K562 (cell line): ENCODE measurements around the gene LHPP. TPM values are rescaled to one million over a fixed set of nuclear protein-coding genes. Genes with fewer than 3 reads are reported as not detected.

Experiments used
- ATAC-seq: fragments of 200-7000 bp; cut with Tn5 transposase; 3 replicates; pipeline ENCODE4 v1.9.1; 2020; ENCODE audit warnings: moderate library complexity
- BruUV-seq: library from RNA; stranded (reverse); fragments of 400-500 nt; replicated peaks from 2 replicates; lab custom pipeline; 2021; lab: Mats Ljungman, UMichigan
- CTCF ChIA-PET: fragments of 300-600 bp; formaldehyde crosslinking; extraction: SDS; loops from one replicate; lab custom pipeline; 2021; ENCODE audit warnings: low intra/inter-chr PET ratio; lab: Yijun Ruan, JAX
- POLR2A ChIA-PET: fragments of 300-600, 350-650 bp; sonication (Branson Sonifier 250); formaldehyde crosslinking; extraction: SDS; loops from one replicate; lab custom pipeline; 2021; ENCODE audit warnings: antibody characterized with exemption, inconsistent platforms; lab: Yijun Ruan, JAX
- DNase-seq, 4 experiments: peaks; one replicate each; pipeline versions ENCODE4 v3.0.0 to v3.0.0-alpha.2; 2011 to 2018; ENCODE audit warnings: low spot score in 3 of 4, mixed read lengths in 3 of 4; ENCODE audit errors: extremely low read depth in 1 of 4
- FAIRE-seq: peaks from 2 replicates; lab custom pipeline; 2011; peaks lifted over from hg19 to GRCh38; lab: Jason Lieb, UNC
- H2AFZ ChIP-seq: 2 replicates; pipeline ENCODE4 v1.6.0; 2011; ENCODE audit warnings: low read depth, low read length, control low read depth, inconsistent platforms
- H3K27ac ChIP-seq: fragments of 200-600 bp; 3 replicates; pipeline ENCODE4 v1.8.0; 2011; ENCODE audit warnings: low read depth, mild to moderate bottlenecking, control low read depth, inconsistent platforms, low read length, moderate library complexity, mixed read lengths; ENCODE audit errors: extremely low read depth
- H3K27me3 ChIP-seq, 2 experiments: fragments of 300-600 bp in 1 of 2; 2 replicates in 1 of 2; 3 replicates in 1 of 2; pipeline versions ENCODE4 v1.6.0 to v1.8.0; 2011; ENCODE audit warnings: inconsistent platforms in 2 of 2, low read length in 2 of 2, mild to moderate bottlenecking in 1 of 2, mixed read lengths in 1 of 2, moderate library complexity in 1 of 2; ENCODE audit not compliant: control insufficient read depth in 2 of 2, insufficient read depth in 2 of 2
- H3K36me3 ChIP-seq: fragments of 300-600 bp; 3 replicates; pipeline ENCODE4 v1.8.0; 2011; ENCODE audit warnings: mild to moderate bottlenecking, low read length, inconsistent platforms; ENCODE audit not compliant: control insufficient read depth, insufficient read depth
- H3K4me1 ChIP-seq, 2 experiments: fragments of 200-600 bp in 1 of 2; replicated peaks in 1 of 2; 2 replicates in 1 of 2; 3 replicates in 1 of 2; pipeline versions ENCODE4 v1.5.1 to v1.8.0; 2011; ENCODE audit warnings: inconsistent platforms in 2 of 2, low read length in 2 of 2, mild to moderate bottlenecking in 1 of 2, mixed read lengths in 1 of 2, moderate library complexity in 1 of 2; ENCODE audit not compliant: control insufficient read depth in 2 of 2, insufficient read depth in 2 of 2
- H3K4me2 ChIP-seq: 2 replicates; pipeline ENCODE4 v1.6.1; 2011; ENCODE audit warnings: low read length, control low read depth, inconsistent platforms, mixed read lengths; ENCODE audit not compliant: insufficient read depth
- H3K4me3 ChIP-seq: fragments of 200-600 bp; sonication (generic), shearing (Covaris generic); 2 replicates; pipeline ENCODE4 v1.5.1; 2016; ENCODE audit warnings: control low read depth, inconsistent platforms
- H3K79me2 ChIP-seq: fragments of 200-600 bp; 3 replicates; pipeline ENCODE4 v1.8.0; 2011; ENCODE audit warnings: low read length, inconsistent platforms; ENCODE audit not compliant: control insufficient read depth, insufficient read depth
- H3K9ac ChIP-seq, 2 experiments: 2 replicates each; pipeline versions ENCODE4 v1.6.0 to v1.6.1; 2011; ENCODE audit warnings: low read depth in 2 of 2, low read length in 2 of 2, control low read depth in 1 of 2, inconsistent platforms in 1 of 2, mild to moderate bottlenecking in 1 of 2, mixed read lengths in 1 of 2; ENCODE audit not compliant: insufficient read depth in 1 of 2
- H3K9me1 ChIP-seq: one replicate; pipeline ENCODE4 v1.6.0; 2011; ENCODE audit warnings: inconsistent platforms, mild to moderate bottlenecking, low read length, moderate library complexity; ENCODE audit not compliant: control insufficient read depth, insufficient read depth
- H3K9me3 ChIP-seq: replicated peaks from 2 replicates; pipeline ENCODE4 v1.5.1; 2011; ENCODE audit warnings: low read depth, low read length, inconsistent platforms; ENCODE audit not compliant: control insufficient read depth, insufficient read depth
- H4K20me1 ChIP-seq: replicated peaks from 2 replicates; pipeline ENCODE4 v1.6.1; 2011; ENCODE audit warnings: low read length, inconsistent platforms, mixed read lengths; ENCODE audit not compliant: control insufficient read depth, insufficient read depth
- GABPA ChIP-seq: fragments of 200-800 bp; sonication (Bioruptor generic); conservative IDR thresholded peaks from 2 replicates; pipeline ENCODE4 v1.6.1; 2016; ENCODE audit warnings: low read depth, missing genetic modification characterization, missing compliant biosample characterization
- HCFC1 ChIP-seq: IDR thresholded peaks from 2 replicates; pipeline ENCODE4 v1.6.1; 2012; ENCODE audit warnings: low read depth, low read length, improper control_type of control experiment
- HDAC8 ChIP-seq: fragments of 450-650 bp; IDR thresholded peaks from 2 replicates; pipeline ENCODE4 v1.6.1; 2016; ENCODE audit warnings: mild to moderate bottlenecking, missing genetic modification characterization, moderate library complexity, missing compliant biosample characterization
- IRF2 ChIP-seq: sonication (generic); formaldehyde crosslinking; IDR thresholded peaks from 2 replicates; pipeline ENCODE4 v1.8.1; 2022; ENCODE audit warnings: mild to moderate bottlenecking, missing genetic modification reagents
- NR4A1 ChIP-seq, 2 experiments: fragments of 250-450 bp in 1 of 2; fragments of 450-650 bp in 1 of 2; sonication (Bioruptor Pico) in 1 of 2; IDR thresholded peaks; 2 replicates each; pipeline versions ENCODE4 v1.4.0 to v1.6.1; 2016 to 2020; ENCODE audit warnings: mild to moderate bottlenecking in 2 of 2, missing compliant biosample characterization in 1 of 2, missing genetic modification characterization in 1 of 2, moderate library complexity in 1 of 2
- RUNX1 ChIP-seq: sonication (generic); IDR thresholded peaks from 2 replicates; pipeline ENCODE4 v1.6.1; 2016; ENCODE audit warnings: antibody characterized with exemption, low read depth
- VEZF1 ChIP-seq: fragments of 200-800 bp; sonication (Bioruptor generic); IDR thresholded peaks from 2 replicates; pipeline ENCODE4 v1.6.1; 2017; ENCODE audit warnings: missing genetic modification characterization, missing compliant biosample characterization
- ZNF717 ChIP-seq: fragments of 250-450 bp; sonication (Bioruptor Pico); IDR thresholded peaks from 2 replicates; pipeline ENCODE4 v1.5.0; 2021
- WGBS: fragments of 100-300 bp; shearing (Covaris generic); methylation state at CpG from one replicate; pipeline ENCODE4 v1.1.6; 2016; ENCODE audit warnings: low coverage, mixed read lengths; ENCODE audit not compliant: insufficient coverage; ENCODE audit errors: missing lambda C conversion rate; 5-methylcytosine and 5-hydroxymethylcytosine counted together
- in situ Hi-C: fragments of 300-500 bp; cut with MboI; formaldehyde crosslinking; loops from 4 replicates; pipeline ENCODE4 v1.15.0; 2018; ENCODE audit warnings: inconsistent platforms, mixed read lengths
- intact Hi-C: fragments of 100-400 bp; cut with micrococcal nuclease; formaldehyde crosslinking; loops from 2 replicates; pipeline ENCODE4 v1.14.2; 2022
- polyA plus RNA-seq, 8 experiments: library from polyadenylated mRNA; depleted of rRNA in 4 of 8; stranded (reverse) in 5 of 8; unstranded in 3 of 8; fragments of >200 nt; fragmentation: Nextera tagmentation in 2 of 8; fragmentation: Illumina TruSeq in 1 of 8; extraction: Ambion mirVana in 2 of 8; extraction: Trizol in 1 of 8; gene quantifications; 2 replicates each; pipeline versions ENCODE4 v1.2.1 to v1.2.3, GENCODE V29; 2011 to 2014; ENCODE audit warnings: inconsistent platforms in 1 of 8, missing spikeins in 1 of 8
- total RNA-seq, 7 experiments: library from RNA; depleted of rRNA in 6 of 7; stranded (reverse); fragments of >200 nt in 6 of 7; fragmentation: Illumina TruSeq in 2 of 7; extraction: Trizol in 2 of 7; gene quantifications; 2 replicates each; pipeline versions ENCODE4 v1.2.1 to v1.2.3, GENCODE V29; 2011 to 2021; ENCODE audit warnings: low replicate concordance in 1 of 7
- TF ChIP-seq, protein P1 (sequence below): fragments of 450-650 bp; IDR thresholded peaks from 2 replicates; pipeline ENCODE4 v1.6.1; 2016; ENCODE audit warnings: borderline replicate concordance
- TF ChIP-seq, protein P2 (sequence below): sonication (generic); formaldehyde crosslinking; IDR thresholded peaks from 2 replicates; pipeline ENCODE4 v1.9.0; 2022; ENCODE audit warnings: mild to moderate bottlenecking, missing genetic modification reagents
- TF ChIP-seq, protein P3 (sequence below), 2 experiments: fragments of 150-350 bp in 1 of 2; IDR thresholded peaks; 2 replicates each; pipeline ENCODE4 v1.6.1; 2012 to 2016; ENCODE audit warnings: low read depth in 2 of 2, low read length in 2 of 2, mild to moderate bottlenecking in 1 of 2, moderate library complexity in 1 of 2

LHPP gene
- total and polyA plus RNA-seq, 9 of the 15 experiments (the other 6 are each of a cell fraction or from before 2014, with no cell fraction given) = 0.34 to 7.4 (median 3.0) TPM

GRCh38 chr10:124637091-124637700, 175.6 kb downstream of the LHPP start:
- no peaks in the 10 kb centered on the region; the same call in 1 of the 2 replicates for H3K9me3 ChIP-seq
- no peak for FAIRE-seq
- H3K79me2 ChIP-seq = peaks cover 9% of the 10 kb centered on the region; the same call in 2 of the 3 replicates
- no peak for ATAC-seq
- 88% methylated on average over 5 of the region's 14 CpGs for WGBS
- peaks cover 3% of the 10 kb centered on the region; the same call in 1 of the 3 replicates for H3K36me3 ChIP-seq
- no peak for DNase-seq
- no peak overlapping the region for H3K4me3 ChIP-seq
- no peak overlapping the region for H3K4me2 ChIP-seq
- in situ Hi-C loops (no loop called here), intact Hi-C loops (no loop called here)
- ChIA-PET POLR2A (interaction anchor here (0.6 kb wide), 2 partner anchors 24 to 56 kb away, joined by 3 read pairs; no protein-coding TSS in a partner anchor), CTCF (no interaction called here)
- no peak overlapping the region for H3K27ac ChIP-seq
- no peaks in the 10 kb centered on the region for H3K9me1 ChIP-seq
- H3K27me3 ChIP-seq = no peaks in the 10 kb centered on the region
- no peak overlapping the region for H2AFZ ChIP-seq
- BruUV-seq = no TSS peak
- H4K20me1 ChIP-seq = peaks cover 4% of the 10 kb centered on the region; the same call in 1 of the 2 replicates
- H3K9ac ChIP-seq = no peak overlapping the region; a peak in 1 of 4 replicates
- peaks cover 21 to 42% of the 10 kb centered on the region in 2 experiments for H3K4me1 ChIP-seq
- TF ChIP-seq RUNX1 (no peak), VEZF1 (CRISPR knock-in tag) (no peak), IRF2 (CRISPR knock-in tag) (no peak), GABPA (tag) (no peak), ZNF717 (CRISPR knock-in tag) (no peak), HDAC8 (tag) (no peak), NR4A1 (CRISPR knock-in tag; IDR thresholded peaks at IDR 0.05) (no peak), NR4A1 (tag; IDR thresholded peaks at IDR 0.05) (no peak), HCFC1 (no peak)
- TF ChIP-seq, protein P1, sequence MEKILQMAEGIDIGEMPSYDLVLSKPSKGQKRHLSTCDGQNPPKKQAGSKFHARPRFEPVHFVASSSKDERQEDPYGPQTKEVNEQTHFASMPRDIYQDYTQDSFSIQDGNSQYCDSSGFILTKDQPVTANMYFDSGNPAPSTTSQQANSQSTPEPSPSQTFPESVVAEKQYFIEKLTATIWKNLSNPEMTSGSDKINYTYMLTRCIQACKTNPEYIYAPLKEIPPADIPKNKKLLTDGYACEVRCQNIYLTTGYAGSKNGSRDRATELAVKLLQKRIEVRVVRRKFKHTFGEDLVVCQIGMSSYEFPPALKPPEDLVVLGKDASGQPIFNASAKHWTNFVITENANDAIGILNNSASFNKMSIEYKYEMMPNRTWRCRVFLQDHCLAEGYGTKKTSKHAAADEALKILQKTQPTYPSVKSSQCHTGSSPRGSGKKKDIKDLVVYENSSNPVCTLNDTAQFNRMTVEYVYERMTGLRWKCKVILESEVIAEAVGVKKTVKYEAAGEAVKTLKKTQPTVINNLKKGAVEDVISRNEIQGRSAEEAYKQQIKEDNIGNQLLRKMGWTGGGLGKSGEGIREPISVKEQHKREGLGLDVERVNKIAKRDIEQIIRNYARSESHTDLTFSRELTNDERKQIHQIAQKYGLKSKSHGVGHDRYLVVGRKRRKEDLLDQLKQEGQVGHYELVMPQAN = no peak
- TF ChIP-seq, protein P2, sequence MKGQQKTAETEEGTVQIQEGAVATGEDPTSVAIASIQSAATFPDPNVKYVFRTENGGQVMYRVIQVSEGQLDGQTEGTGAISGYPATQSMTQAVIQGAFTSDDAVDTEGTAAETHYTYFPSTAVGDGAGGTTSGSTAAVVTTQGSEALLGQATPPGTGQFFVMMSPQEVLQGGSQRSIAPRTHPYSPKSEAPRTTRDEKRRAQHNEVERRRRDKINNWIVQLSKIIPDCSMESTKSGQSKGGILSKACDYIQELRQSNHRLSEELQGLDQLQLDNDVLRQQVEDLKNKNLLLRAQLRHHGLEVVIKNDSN (CRISPR knock-in tag) = no peak
- TF ChIP-seq, protein P3, sequence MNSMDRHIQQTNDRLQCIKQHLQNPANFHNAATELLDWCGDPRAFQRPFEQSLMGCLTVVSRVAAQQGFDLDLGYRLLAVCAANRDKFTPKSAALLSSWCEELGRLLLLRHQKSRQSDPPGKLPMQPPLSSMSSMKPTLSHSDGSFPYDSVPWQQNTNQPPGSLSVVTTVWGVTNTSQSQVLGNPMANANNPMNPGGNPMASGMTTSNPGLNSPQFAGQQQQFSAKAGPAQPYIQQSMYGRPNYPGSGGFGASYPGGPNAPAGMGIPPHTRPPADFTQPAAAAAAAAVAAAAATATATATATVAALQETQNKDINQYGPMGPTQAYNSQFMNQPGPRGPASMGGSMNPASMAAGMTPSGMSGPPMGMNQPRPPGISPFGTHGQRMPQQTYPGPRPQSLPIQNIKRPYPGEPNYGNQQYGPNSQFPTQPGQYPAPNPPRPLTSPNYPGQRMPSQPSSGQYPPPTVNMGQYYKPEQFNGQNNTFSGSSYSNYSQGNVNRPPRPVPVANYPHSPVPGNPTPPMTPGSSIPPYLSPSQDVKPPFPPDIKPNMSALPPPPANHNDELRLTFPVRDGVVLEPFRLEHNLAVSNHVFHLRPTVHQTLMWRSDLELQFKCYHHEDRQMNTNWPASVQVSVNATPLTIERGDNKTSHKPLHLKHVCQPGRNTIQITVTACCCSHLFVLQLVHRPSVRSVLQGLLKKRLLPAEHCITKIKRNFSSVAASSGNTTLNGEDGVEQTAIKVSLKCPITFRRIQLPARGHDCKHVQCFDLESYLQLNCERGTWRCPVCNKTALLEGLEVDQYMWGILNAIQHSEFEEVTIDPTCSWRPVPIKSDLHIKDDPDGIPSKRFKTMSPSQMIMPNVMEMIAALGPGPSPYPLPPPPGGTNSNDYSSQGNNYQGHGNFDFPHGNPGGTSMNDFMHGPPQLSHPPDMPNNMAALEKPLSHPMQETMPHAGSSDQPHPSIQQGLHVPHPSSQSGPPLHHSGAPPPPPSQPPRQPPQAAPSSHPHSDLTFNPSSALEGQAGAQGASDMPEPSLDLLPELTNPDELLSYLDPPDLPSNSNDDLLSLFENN (IDR thresholded peaks at IDR 0.05; ENCODE audit: low read depth in 2 of 2, low read length in 2 of 2) = no peak
